IMR-90 (cell line): ENCODE measurements around the gene TBCD. TPM values are rescaled to one million over a fixed set of nuclear protein-coding genes. Genes with fewer than 3 reads are reported as not detected.

Experiments used
- ATAC-seq: fragments of 200-7000 bp; cut with Tn5 transposase; 2 replicates; pipeline ENCODE4 v1.9.1; 2020; ENCODE audit warnings: low read depth, mild to moderate bottlenecking, moderate library complexity
- BruUV-seq: library from RNA; stranded (reverse); fragments of 400-500 nt; replicated peaks from 2 replicates; lab custom pipeline; 2021; lab: Mats Ljungman, UMichigan
- CTCF ChIA-PET: fragments of 300-600 bp; formaldehyde crosslinking; extraction: SDS; loops from one replicate; lab custom pipeline; 2021; ENCODE audit warnings: antibody characterized with exemption; lab: Yijun Ruan, JAX
- POLR2A ChIA-PET: fragments of 300-600 bp; sonication (Branson Sonifier 250); formaldehyde crosslinking; loops from one replicate; lab custom pipeline; 2022; ENCODE audit warnings: antibody characterized with exemption; ENCODE audit not compliant: unreplicated experiment; lab: Charles Lee
- DNase-seq: peaks from one replicate; pipeline ENCODE4 v3.0.0; 2013
- H2AFZ ChIP-seq: replicated peaks from 2 replicates; pipeline ENCODE3; 2013; ENCODE audit warnings: low read length, mild to moderate bottlenecking; ENCODE audit not compliant: poor library complexity
- H2AK5ac ChIP-seq: 2 replicates; pipeline ENCODE4 v1.6.1; 2013; ENCODE audit warnings: low read depth, low read length, inconsistent platforms
- H2AK9ac ChIP-seq: replicated peaks from 2 replicates; pipeline ENCODE3; 2013; ENCODE audit warnings: mild to moderate bottlenecking, low read depth, low read length, moderate library complexity; ENCODE audit not compliant: poor library complexity
- H2BK120ac ChIP-seq: 2 replicates; pipeline ENCODE4 v1.6.1; 2013; ENCODE audit warnings: low read depth, low read length, inconsistent platforms
- H2BK15ac ChIP-seq: 3 replicates; pipeline ENCODE4 v1.6.1; 2013; ENCODE audit warnings: low read depth, low read length, inconsistent platforms
- H2BK20ac ChIP-seq: 2 replicates; pipeline ENCODE4 v1.6.1; 2013; ENCODE audit warnings: low read depth, mild to moderate bottlenecking, inconsistent platforms, low read length, moderate library complexity
- H2BK5ac ChIP-seq: 2 replicates; pipeline ENCODE4 v1.6.1; 2013; ENCODE audit warnings: mild to moderate bottlenecking, low read depth, low read length, inconsistent platforms; ENCODE audit not compliant: poor library complexity, severe bottlenecking
- H3K14ac ChIP-seq: replicated peaks from 2 replicates; pipeline ENCODE4 v1.6.1; 2013; ENCODE audit warnings: low read depth, low read length, inconsistent platforms
- H3K18ac ChIP-seq: 2 replicates; pipeline ENCODE4 v1.6.1; 2013; ENCODE audit warnings: low read depth, low read length, control low read depth
- H3K23ac ChIP-seq: 2 replicates; pipeline ENCODE4 v1.6.1; 2013; ENCODE audit warnings: low read depth, low read length, inconsistent platforms
- H3K27ac ChIP-seq: 2 replicates; pipeline ENCODE4 v1.5.1; 2013; ENCODE audit warnings: mild to moderate bottlenecking, control low read depth, low read length; ENCODE audit not compliant: insufficient read depth
- H3K27me3 ChIP-seq: 2 replicates; pipeline ENCODE4 v1.6.1; 2013; ENCODE audit warnings: low read length; ENCODE audit not compliant: control insufficient read depth, insufficient read depth
- H3K36me3 ChIP-seq: 2 replicates; pipeline ENCODE4 v1.6.1; 2013; ENCODE audit warnings: low read length, mixed read lengths; ENCODE audit not compliant: control insufficient read depth, insufficient read depth
- H3K4ac ChIP-seq: 2 replicates; pipeline ENCODE4 v1.6.1; 2013; ENCODE audit warnings: low read depth, low read length, inconsistent platforms
- H3K4me1 ChIP-seq: 2 replicates; pipeline ENCODE4 v1.6.1; 2013; ENCODE audit warnings: low read length, mixed read lengths; ENCODE audit not compliant: control insufficient read depth, insufficient read depth
- H3K4me2 ChIP-seq: 2 replicates; pipeline ENCODE4 v1.6.1; 2013; ENCODE audit warnings: low read depth, mild to moderate bottlenecking, control low read depth, low read length, moderate library complexity
- H3K4me3 ChIP-seq: 2 replicates; pipeline ENCODE4 v1.5.1; 2013; ENCODE audit warnings: low read depth, mild to moderate bottlenecking, control low read depth, low read length, moderate library complexity; ENCODE audit not compliant: insufficient read depth
- H3K56ac ChIP-seq: 2 replicates; pipeline ENCODE4 v1.6.1; 2013; ENCODE audit warnings: low read length, inconsistent platforms; ENCODE audit not compliant: insufficient read depth; ENCODE audit errors: extremely low read depth
- H3K79me1 ChIP-seq, 2 experiments: 2 replicates each; pipeline ENCODE4 v1.6.1; 2013; ENCODE audit warnings: low read length in 2 of 2, inconsistent platforms in 1 of 2, low read depth in 1 of 2
- H3K9ac ChIP-seq: 2 replicates; pipeline ENCODE4 v1.6.1; 2013; ENCODE audit warnings: low read depth, low read length, control low read depth
- H3K9me1 ChIP-seq: 2 replicates; pipeline ENCODE4 v1.6.1; 2013; ENCODE audit warnings: low read length, inconsistent platforms; ENCODE audit not compliant: insufficient read depth
- H3K9me3 ChIP-seq: 2 replicates; pipeline ENCODE4 v1.6.1; 2013; ENCODE audit warnings: low read length; ENCODE audit not compliant: control insufficient read depth, insufficient read depth
- H4K20me1 ChIP-seq: 2 replicates; pipeline ENCODE4 v1.6.1; 2013; ENCODE audit warnings: low read length, inconsistent platforms; ENCODE audit not compliant: insufficient read depth
- H4K5ac ChIP-seq: 2 replicates; pipeline ENCODE4 v1.6.1; 2013; ENCODE audit warnings: mild to moderate bottlenecking, low read depth, low read length, control low read depth
- H4K8ac ChIP-seq, 2 experiments: 2 replicates each; pipeline ENCODE4 v1.6.1; 2013; ENCODE audit warnings: low read depth in 2 of 2, low read length in 2 of 2, control low read depth in 1 of 2, inconsistent platforms in 1 of 2
- H4K91ac ChIP-seq: 2 replicates; pipeline ENCODE4 v1.6.1; 2013; ENCODE audit warnings: low read depth, low read length, inconsistent platforms; ENCODE audit not compliant: insufficient read depth
- BHLHE40 ChIP-seq: fragments of 150-350 bp; IDR thresholded peaks from 2 replicates; pipeline ENCODE4 v1.6.1; 2016; ENCODE audit warnings: mild to moderate bottlenecking, low read depth, low read length
- MAFK ChIP-seq: IDR thresholded peaks from 2 replicates; pipeline ENCODE4 v1.6.1; 2012; ENCODE audit warnings: low read depth, low read length, improper control_type of control experiment
- NFE2L2 ChIP-seq: fragments of 150-350 bp; IDR thresholded peaks from 2 replicates; pipeline ENCODE4 v1.6.1; 2016; ENCODE audit warnings: low read depth, mild to moderate bottlenecking, low read length
- POLR2A ChIP-seq: IDR thresholded peaks from 2 replicates; pipeline ENCODE4 v1.6.1; 2012; ENCODE audit warnings: mild to moderate bottlenecking, low read depth, low read length
- RAD21 ChIP-seq: IDR thresholded peaks from 2 replicates; pipeline ENCODE4 v1.6.1; 2012; ENCODE audit warnings: low read length, improper control_type of control experiment
- RFX5 ChIP-seq: IDR thresholded peaks from 2 replicates; pipeline ENCODE4 v1.8.0; 2012; ENCODE audit warnings: low read depth, mild to moderate bottlenecking, low read length, moderate library complexity
- SMC3 ChIP-seq: fragments of 150-350 bp; IDR thresholded peaks from 2 replicates; pipeline ENCODE4 v1.6.1; 2016; ENCODE audit warnings: low read depth, mild to moderate bottlenecking, antibody characterized with exemption, low read length, moderate library complexity
- WGBS, 2 experiments: methylation state at CpG; one replicate each; pipeline versions ENCODE4 v1.1.5 to v1.1.7; 2013; ENCODE audit warnings: missing lambda C conversion rate in 2 of 2; ENCODE audit not compliant: insufficient read length in 1 of 2; ENCODE audit errors: extremely low coverage in 2 of 2; 5-methylcytosine and 5-hydroxymethylcytosine counted together
- dilution Hi-C: fragments of 300-500 bp; cut with HindIII; formaldehyde crosslinking; loops from one replicate; pipeline ENCODE4 v1.14.3; 2018; ENCODE audit warnings: low sequenced_read_pairs; ENCODE audit not compliant: unreplicated experiment
- in situ Hi-C: fragments of 300-500 bp; cut with MboI; formaldehyde crosslinking; loops from 3 replicates; pipeline ENCODE4 v1.14.3; 2019; ENCODE audit warnings: low sequenced_read_pairs, inconsistent platforms, mixed read lengths
- intact Hi-C: fragments of 100-400 bp; cut with micrococcal nuclease; formaldehyde crosslinking; loops from 2 replicates; pipeline ENCODE4 v1.10.0; 2022
- polyA plus RNA-seq, 3 experiments: library from polyadenylated mRNA; depleted of rRNA; stranded (reverse); fragments of >200 nt; gene quantifications; 2 replicates each; pipeline ENCODE4 v1.2.3, GENCODE V29; 2012; ENCODE audit warnings: low replicate concordance in 1 of 3
- total RNA-seq: library from RNA; depleted of rRNA; stranded (reverse); fragments of >200 nt; gene quantifications from 2 replicates; pipeline ENCODE4 v1.2.3, GENCODE V29; 2012

TBCD gene
- total and polyA plus RNA-seq, 2 of the 4 experiments (the other 2 are of a cell fraction): 21.9 to 54.5 TPM

GRCh38 chr17:82844796-82845162, 92.9 kb downstream of the TBCD start:
- no peak overlapping the region for H3K18ac ChIP-seq
- no peak overlapping the region for H3K56ac ChIP-seq
- no peak overlapping the region for H3K9ac ChIP-seq
- no peak overlapping the region for H2BK5ac ChIP-seq
- H3K4me1 ChIP-seq: no peaks in the 10 kb centered on the region
- no peak overlapping the region for H2AFZ ChIP-seq
- intact Hi-C loops (no loop called here), in situ Hi-C loops (no loop called here), dilution Hi-C loops (no loop called here)
- H3K27me3 ChIP-seq: no peaks in the 10 kb centered on the region
- no peak overlapping the region for H2BK120ac ChIP-seq
- H3K23ac ChIP-seq: no peak overlapping the region
- peaks cover 3% of the 10 kb centered on the region; the same call in 1 of the 2 replicates for H3K9me1 ChIP-seq
- CTCF ChIA-PET: interaction anchor here (0.6 to 1.5 kb wide), 2 partner anchors 10 to 176 kb away, joined by 3 to 7 read pairs; no protein-coding TSS in a partner anchor
- H4K5ac ChIP-seq: no peak overlapping the region
- no peak overlapping the region for H2BK20ac ChIP-seq
- H3K27ac ChIP-seq: no peak overlapping the region
- BruUV-seq: no TSS peak
- POLR2A ChIA-PET: no interaction called here
- WGBS, 2 experiments: 100% methylated on average over 3 of the region's 11 CpGs; no CpG with 5 or more reads in 1 of the 2 experiments
- no peak overlapping the region for H3K4ac ChIP-seq
- no peak for ATAC-seq
- no peak overlapping the region for H2AK9ac ChIP-seq
- H3K4me3 ChIP-seq: no peak overlapping the region
- no peak for DNase-seq
- H2BK15ac ChIP-seq: no peak overlapping the region
- no peaks in the 10 kb centered on the region for H3K9me3 ChIP-seq
- TF ChIP-seq SMC3 (no peak), POLR2A (no peak), BHLHE40 (no peak), RFX5 (no peak), NFE2L2 (no peak), MAFK (no peak), RAD21 (no peak)
- no peak overlapping the region for H3K4me2 ChIP-seq
- H4K91ac ChIP-seq: no peak overlapping the region
- no peak overlapping the region for H3K14ac ChIP-seq
- no peak overlapping the region for H2AK5ac ChIP-seq
- H4K8ac ChIP-seq: no peak overlapping the region
- peaks cover 0 to 10% of the 10 kb centered on the region in 2 experiments; a peak in 2 of 4 replicates for H3K79me1 ChIP-seq
- H4K20me1 ChIP-seq: no peaks in the 10 kb centered on the region; the same call in 1 of the 2 replicates
- 0 out of 2 replicates have a peak, but pooled peaks cover 3% of the 10 kb centered on the region for H3K36me3 ChIP-seq
